Fibroblast of skin of right biceps (primary cell): ENCODE measurements around the gene SCAMP5.

Experiments
- DNase-seq: peaks from one replicate; pipeline ENCODE4 v3.0.0-alpha.2; 2013

Gene SCAMP5

DNA sequence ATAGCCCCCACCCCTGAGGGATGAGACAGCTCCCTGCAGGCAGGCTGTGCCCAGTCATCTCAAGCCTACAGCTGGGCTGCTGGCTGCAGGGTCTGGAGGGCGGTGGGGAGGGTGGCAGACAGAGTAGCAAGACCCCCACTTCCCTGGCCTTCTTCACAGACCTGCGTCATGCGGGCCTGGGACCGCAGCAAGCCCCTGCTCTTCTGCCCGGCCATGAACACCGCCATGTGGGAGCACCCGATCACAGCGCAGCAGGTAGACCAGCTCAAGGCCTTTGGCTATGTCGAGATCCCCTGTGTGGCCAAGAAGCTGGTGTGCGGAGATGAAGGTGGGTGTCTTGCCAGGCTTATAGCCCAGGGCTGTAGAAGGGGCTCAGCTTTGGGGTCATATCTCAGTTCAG lies 53.0 kb downstream of the SCAMP5 start:
- no peak for DNase-seq

DNA sequence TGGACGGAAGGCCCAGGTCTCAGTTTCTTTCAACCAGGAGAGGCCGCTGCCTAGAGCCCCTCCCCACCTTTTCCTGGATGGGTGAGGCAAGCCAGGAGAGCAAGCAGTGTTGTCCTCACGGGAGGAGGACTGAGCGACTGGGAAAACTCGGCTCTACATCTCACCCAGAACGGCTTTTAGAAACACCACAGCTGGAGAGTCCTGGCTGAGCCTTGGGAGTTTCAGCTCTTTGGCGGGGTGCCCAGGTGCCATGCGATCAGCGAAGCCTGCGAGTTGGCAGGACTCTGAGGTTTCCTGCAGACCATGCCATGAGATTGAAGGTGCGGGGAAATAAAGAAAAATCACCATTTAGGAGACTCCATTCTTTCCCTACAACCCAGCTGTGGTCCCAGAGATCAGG lies 54.0 kb downstream of the SCAMP5 start:
- DNase-seq = no peak

DNA sequence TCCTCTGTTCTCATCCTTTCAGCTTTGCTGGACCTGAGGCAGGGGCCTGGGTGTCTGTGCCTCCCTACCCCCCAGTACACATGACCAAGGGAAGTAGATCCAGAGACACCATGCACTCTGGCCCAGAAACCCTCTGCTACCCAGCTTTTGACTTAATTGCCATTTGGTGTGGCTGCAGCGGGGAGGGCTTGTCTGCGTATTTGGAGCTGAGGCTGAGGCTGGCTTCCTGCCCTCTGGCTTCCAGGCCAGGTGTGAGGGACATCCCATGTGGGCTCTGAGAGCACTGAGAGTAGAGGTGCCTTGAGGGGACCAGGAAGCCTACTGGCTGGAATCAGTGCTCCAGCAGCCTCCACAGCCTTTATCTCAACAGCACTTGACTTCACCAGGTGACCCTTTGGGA lies 54.9 kb downstream of the SCAMP5 start:
- no peak for DNase-seq

DNA sequence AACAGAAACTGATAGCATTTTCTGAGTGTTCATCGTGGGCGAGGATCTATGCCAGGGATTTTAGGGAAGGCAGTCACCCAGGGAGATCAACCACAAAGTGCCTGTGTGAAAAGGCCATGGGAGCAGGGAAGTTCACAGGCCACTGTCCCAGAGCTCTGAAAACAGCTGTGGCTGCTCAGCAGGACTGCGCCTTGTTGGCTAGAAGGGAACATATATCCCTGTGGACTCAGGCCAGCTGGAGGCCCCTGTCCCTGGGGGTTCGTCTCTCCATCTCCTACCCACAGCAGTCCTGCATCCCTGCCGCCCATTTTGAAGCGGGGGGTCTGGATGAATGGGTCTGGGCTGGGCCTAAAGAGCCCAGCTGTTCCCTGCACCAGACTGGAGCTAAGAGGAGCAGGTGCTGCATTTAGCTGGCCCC lies 55.8 kb downstream of the SCAMP5 start:
- DNase-seq = no peak

DNA sequence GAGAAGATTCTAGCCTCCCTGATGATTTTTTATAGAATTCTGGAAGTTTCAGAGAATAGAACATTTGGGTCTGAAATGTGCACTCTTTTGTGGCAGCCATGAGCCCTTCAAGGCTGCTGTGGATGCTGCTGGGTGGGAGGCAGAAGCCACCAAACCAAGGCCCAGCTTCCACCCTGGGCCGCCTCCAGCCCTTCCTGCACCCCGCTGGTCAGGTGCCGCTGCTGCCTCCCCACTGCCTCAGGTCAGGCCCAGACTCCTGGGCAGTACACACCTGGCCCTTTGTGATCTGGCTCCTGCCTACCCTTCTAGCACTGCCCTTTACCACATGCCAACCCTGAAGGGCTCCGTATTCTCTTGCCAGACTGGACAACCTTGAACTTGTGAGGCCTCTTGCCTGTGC lies 56.3 kb downstream of the SCAMP5 start:
- DNase-seq = no peak

DNA sequence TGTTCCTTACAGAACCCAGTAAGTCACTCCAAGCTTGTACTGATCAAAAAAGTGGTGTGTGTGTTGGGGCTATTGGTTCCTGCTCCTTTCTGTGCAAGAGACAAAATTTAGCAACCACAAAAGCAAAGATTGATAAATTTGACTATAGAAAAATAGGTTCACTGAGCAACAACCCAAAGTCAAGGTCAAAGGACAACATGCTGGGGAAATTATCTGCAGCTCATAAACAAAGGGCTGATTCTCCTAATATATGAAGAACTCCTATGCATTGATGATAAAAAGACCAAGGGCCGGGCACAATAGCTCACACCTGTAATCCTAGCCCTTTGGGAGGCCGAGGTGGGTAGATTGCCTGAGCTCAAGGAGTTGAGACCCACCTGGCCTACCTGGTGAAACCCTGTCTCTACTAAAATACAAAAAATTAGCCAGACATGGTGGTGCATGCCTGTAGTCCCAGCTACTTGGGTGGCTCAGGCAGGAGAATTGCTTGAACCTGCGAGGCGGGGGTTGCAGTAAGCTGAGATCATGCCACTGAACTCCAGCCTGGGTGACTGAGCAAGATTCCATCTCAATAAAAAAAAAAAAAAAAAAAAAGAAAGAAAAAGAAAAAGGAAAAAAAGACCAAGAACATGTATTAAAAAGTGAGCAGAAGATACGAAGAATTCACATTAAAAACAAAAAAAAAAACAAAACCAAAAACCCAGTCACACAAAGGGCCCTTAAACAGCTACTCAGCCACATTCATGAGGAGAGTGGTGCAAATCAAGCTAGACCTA lies 57.8 kb downstream of the SCAMP5 start:
- DNase-seq = no peak

DNA sequence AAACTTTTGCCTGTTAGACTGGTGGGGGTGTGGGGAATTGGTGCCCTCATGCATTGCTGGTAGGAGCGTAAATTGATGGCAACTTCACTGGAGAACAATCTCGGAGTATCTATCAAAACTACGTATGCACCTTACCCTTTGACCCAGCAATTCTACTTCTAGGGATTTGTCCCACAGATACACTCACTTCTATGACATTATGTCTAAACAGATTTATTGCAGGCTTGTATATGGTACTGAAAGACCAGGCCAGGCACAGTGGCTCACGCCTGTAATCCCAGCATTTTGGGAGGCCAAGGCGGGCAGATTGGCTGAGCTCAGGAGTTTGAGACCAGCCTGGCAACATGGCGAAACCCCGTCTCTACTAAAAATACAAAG lies 58.4 kb downstream of the SCAMP5 start:
- DNase-seq = no peak

DNA sequence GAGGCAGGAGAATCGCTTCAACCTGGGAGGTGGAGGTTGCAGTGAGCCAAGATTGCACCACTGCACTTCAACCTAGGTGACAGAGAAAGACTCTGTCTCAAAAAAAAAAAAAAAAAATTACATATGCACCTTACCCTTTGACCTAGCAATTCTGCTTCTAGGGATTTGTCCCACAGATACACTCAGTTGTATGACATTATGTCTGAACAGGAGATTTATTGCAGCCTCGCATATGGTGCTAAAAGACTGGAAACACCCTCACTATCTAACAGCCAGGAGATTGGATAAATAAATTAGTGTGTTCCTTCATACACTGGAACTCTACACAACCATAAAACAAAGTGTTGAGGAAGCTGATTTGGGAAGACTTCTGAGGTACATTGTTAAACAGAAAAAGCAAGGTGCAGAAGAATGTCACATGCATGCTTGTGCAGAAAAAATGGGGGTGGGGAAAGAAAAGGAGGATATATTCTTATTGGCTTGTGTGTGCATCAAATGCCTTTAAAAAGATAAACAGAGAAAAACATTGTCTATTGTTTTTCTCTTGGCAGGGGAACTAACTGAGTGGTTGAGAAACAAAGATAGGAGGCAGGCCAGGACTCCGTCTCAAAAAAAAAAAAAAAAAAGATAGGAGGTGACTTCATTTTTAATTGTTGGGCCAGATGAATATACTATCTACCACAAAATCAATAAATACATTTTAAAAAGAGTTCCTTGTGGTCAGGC lies 59.0 kb downstream of the SCAMP5 start:
- no peak for DNase-seq

DNA sequence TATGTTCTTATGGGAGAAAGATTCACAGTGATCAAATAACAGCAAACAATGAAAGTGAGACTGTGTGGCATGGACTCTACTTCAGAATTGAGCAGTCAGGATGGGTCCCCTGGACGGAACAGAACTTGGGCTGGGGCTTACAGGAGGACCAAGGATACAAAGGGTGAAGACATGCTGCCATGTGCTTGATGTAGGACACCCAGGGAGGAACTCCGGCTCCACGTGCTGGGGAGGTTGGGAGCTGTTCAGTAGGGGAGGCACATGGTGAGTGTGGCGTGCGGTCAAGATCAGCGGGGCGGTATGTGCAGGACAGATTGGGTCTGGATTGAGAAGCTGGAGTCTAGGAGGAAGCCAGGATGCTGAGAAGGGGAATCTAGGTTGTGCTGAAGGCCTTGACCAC lies 60.7 kb downstream of the SCAMP5 start:
- DNase-seq = no peak

DNA sequence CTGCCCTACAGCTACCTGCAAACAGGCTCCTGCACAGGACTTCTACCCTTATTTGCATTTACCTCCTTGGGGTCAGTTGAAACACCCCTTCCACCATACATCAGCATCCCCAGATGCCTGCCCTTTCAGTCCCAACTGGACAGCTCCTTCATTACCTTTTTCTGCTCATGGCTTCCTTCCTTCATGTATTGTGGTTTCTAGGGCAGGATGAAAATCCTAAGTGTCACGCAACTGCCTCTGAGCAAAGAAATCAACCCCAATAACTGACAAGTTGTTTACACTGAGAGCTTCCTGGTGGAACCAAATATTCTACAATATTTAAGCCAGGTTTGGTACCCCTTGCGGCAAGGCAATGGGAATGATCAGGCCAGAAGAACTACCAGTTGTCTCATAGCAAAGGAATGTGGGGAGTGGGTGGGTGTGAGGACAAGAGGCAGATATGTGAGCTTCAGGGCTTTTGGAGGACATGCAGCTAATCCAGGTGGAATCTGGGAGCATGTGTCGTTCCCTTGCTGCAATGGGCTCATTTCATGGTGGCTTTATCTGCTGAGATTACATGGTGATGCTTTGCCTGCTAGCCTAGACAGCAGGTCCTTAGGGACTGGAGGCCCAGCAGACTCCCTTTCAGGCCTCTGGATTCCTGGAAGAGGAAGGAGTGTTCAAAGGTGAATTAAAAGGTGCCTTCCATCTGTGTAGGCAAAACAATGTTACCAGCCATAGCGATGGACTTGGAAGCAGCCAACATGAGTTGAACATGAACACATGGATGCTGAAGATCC lies 63.0 kb downstream of the SCAMP5 start:
- peak; percentile 23 for DNase-seq

DNA sequence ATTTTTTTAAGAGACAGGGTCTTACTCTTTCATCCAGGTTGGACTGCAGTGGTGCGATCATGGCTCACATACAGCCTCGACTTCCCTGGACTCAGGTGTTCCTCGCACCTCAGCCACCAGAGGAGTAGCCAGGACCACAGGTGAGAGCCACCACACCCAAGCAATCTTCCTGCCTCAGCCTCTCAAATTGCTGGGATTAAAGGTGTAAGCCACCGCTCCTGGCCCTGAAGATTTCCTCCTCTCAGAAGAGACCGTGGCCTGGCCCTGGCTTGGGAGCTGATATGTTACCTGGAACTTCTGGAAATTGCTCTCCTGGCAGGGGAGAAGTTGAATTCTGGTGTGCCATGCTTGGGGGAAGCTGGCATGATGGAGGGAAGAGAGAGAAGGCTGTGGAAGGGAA lies 64.2 kb downstream of the SCAMP5 start:
- DNase-seq = no peak

DNA sequence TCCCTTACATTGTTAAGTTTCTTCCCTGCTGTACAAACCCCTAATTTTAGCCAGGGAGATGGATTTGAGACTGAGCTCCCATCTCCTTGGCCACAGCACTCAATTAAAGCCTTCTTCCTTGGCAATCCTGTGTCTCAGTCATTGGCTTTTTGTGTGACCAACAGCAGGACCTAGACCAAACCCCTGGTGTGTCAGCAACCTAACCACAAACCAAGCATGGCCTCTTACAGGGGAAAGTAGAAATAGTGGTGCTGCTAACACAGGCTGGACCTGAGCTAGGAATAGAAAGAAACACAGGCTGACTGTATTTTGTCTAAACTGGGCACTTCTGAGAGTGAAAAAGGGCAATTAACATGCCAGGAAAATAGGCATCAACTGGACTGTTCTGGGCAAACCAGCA lies 65.9 kb downstream of the SCAMP5 start:
- DNase-seq = peak; percentile 43

DNA sequence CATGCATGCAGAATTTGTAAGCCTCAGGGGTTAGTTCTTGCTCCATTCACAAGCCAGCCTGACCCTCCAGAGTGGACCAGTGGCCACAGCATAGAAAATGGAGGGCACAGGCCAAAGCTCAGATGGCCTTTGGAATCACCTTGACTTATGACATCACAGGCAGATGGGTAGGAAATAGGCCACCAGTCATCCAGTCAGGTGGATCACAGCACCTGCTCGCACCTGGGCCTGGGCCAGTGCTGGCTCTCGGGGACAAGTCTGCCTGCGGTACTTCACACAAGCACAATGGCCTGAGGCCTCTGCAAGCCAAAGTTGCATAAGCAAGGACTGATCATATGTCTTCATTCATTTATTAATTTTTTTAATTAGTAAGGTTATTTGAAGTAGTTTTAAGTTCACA lies 67.3 kb downstream of the SCAMP5 start:
- no peak for DNase-seq

DNA sequence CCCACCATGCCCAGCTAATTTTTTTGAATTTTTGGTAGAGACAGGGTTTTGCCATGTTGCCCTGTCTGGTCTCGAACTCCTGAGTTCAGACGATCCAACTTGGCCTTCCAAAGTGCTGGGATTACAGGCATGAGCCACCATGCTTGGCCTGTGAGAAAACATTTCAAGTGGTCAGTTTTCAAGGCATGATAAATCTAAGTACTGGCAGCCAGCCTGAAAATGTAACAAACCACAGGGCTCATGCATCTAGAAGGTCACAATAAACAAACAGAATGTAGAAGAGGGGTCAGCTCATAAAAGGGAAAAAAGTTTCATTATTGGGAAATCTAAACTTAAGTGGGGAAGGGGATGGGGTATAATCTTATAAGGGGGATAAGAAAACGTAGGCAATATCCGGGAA lies 68.0 kb downstream of the SCAMP5 start:
- peak; percentile 17 for DNase-seq

DNA sequence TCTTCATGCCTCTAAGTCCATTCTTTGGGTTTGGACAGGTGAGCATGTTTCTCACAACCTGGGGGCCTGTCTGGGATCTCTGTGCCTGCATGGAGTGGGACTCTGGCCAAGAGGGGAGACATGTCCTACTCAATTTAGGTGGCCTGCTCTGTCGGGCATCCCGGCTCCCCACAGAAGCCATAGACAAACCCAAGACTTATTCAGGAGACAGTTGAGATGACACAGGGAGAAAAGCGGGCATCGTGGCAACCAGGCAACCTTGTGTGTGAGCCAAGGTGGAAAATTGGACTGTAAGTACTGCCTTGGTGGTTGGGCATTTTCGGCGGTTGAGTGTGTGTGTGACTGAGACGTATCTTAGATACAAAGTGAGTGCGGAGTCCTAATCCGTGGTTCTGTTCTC lies 68.5 kb downstream of the SCAMP5 start:
- DNase-seq = no peak

DNA sequence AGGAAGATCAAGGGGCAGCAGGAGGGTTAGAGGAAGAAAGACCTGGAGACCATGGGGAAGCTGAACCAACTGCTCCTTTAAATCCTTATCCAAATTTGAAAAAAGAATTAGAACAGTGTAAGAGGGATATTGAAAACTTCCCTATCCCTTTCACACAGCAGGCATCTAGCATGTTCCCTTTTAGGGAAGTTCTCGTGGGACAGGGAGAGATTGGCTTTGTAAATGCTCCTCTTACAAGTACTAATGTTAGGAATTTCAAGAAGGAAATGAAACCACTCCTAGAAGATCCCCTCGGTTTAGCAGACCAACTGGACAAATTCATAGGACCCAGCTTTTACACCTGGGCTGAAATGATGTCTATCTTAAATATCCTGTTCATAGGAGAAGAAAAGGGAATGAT lies 69.5 kb downstream of the SCAMP5 start:
- DNase-seq = no peak

DNA sequence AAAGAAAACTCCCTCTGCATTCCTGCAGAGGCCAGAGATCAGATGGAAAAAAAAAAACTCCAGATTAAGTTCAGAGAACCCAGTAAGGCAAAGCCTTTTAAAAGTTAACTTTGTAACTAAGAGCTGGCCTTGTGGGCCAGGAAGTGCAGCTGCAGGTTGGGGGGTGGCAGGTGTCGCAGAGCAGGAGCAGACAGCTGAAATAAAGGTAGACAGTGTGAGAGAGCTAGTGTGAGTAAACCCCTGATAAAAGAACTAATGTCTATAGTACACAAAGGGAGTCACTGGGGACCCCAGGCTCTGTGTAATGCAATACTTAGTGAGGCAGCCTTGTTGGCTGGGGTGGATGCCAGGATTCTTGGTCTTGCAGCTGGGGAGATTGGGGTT lies 70.1 kb downstream of the SCAMP5 start:
- peak; percentile 40 for DNase-seq

DNA sequence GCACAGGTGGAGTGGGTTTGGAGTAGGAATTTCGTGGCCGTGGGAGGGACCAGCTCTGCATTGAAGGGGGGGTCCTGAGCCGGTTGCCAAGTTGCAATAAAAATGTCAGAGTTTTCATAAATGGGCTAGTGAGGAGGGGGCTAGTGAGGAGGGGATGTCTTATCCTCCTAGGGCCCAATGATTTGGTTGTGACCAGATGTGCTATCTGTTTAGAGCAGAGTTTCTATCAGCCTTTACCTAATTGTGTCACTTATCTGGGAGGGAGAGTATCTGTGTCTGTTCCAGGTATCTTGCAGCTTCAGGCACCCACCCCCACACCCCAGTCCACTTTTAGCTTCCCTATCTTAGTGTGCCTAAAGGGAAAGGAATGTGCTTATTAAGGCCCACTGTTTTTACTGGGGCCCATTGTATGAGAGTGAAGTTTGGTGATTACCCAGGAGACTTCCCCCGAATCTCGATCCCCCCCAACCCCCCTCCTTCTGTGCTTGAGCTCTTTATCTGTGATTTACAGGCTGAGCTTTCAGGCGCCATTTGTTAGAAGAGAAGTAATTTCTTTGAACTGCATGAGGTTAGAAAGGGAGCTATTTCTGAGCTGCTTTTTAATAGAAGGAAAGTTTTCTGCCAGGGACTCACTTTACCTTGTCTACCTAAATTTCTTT lies 70.6 kb downstream of the SCAMP5 start:
- DNase-seq = peak; percentile 53

DNA sequence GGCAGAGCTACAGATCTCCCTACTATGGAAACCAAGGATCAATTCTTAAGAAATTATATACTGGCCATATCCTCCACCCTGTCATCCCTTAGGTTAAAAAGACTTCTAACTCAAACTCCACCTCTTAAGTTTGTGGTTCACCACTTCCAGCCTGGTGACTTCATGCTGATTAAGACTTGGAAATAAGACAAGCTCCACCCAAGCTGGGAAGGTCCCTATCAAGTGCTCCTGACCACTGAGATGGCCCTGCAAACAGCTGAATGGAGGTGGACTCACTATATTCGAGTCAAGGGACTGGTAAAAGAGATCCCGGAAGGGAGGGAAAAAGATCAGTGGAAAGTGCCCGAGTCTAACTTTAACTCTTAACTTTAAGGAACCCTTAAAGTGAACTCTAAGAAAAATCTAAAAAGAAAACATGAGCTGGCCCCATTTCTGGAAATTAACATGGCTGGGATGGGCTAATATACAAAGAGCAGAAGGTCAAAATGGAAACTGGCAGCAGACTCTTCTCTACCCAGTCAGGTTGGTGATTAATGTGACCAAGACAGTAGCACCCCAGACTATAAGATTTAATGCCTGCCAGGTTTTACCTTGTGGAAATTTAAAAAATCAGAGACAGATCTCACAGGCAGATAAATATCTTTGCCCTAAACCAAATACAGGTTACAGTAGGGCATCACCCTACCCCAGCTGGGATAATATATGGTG lies 71.9 kb downstream of the SCAMP5 start:
- DNase-seq = peak; percentile 59

DNA sequence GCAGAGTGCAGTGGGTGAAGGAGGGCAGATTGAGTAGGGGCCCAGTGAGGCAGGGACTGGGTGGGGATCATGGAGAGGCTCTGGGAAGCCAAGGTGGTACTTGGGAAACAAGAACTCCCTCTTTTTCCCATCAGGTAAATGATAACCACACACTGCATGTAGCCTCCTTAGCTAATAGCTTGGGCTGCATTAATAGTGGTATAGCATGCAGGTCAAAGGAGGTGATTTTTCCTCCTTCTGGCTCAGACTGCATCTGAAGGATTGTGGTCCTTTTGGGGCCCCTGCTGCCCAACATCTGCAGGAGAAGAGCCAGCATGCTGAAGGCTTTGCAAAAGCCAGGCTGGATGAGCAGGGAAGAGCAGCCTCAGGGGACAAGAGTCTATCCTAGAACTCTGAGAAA lies 73.4 kb downstream of the SCAMP5 start:
- no peak for DNase-seq

DNA sequence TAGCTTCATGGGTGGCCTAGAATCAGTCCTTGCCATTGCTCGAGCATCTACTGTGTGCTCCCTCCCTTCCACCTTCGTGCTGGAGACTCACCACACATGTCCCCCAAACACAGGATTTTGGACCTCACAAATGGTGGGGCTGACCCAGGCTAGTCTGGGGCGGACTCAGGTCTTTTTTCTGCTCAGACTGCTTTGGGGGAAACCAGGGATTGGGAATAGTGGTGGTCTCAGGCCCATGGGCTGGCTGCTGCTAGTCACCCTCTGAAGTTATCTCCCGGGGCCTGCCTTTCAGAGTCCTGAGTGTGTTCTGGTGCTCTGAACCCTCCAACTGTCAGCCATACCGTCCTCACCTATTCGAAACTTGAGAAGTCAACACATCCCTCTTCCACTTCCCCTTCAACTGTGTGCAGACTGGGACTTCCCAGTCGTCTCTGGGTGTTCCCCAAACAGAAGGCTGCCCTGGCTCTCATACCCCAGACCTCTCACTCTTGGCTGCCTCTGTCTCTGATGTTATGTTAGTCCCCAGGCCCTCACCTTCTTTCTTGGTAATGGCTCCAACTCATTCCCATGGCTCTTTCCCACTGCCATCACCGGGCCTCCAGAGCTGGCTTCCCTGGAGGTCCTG lies 74.0 kb downstream of the SCAMP5 start:
- DNase-seq = no peak

DNA sequence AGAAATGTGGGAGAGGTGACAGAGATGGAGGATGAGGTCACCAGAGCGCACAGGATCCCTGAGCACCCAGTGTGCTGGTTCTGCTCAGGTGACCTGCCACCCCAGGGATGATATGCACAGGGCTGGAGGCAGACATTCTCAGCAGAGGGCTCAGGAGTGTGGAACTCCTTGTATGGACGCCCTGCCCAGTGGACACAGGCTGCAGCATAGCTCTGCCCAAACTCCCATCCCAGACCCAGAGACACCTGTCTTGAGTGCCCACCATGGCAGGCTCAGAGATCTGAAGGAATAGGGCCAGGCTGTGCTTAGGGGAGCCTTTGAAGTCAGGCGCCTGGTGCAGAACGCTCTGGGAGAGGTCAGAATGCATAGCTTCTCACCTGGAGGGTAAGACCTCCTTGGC lies 75.3 kb downstream of the SCAMP5 start:
- DNase-seq = no peak
